Activated CD4-positive, CD25-positive, alpha-beta regulatory T cell treated with anti-CD3 and anti-CD28 coated beads, Interleukin-2, amount 50 U/mL, for 72 hours (primary cell): ENCODE data around the gene BCKDHB.

ENCODE experiments used
- DNase-seq: peaks from one replicate; pipeline ENCODE4 v3.0.0; 2021

The BCKDHB gene

GRCh38 chr6:80338201-80338836 lies 231.8 kb downstream of the BCKDHB start:
- DNase-seq, result peak; percentile 69

- no peak for DNase-seq
Measured at GRCh38 chr6:80339421-80339820, 232.9 kb downstream of the BCKDHB start.

GRCh38 chr6:80340280-80340679 lies 233.8 kb downstream of the BCKDHB start:
- DNase-seq, result no peak

- DNase-seq, result no peak
Measured at GRCh38 chr6:80340686-80341085, 234.2 kb downstream of the BCKDHB start.

GRCh38 chr6:80341330-80341729 lies 234.9 kb downstream of the BCKDHB start:
- DNase-seq, result no peak

- no peak for DNase-seq
Measured at GRCh38 chr6:80343511-80343910, 237.0 kb downstream of the BCKDHB start.

- no peak for DNase-seq
Measured at GRCh38 chr6:80347101-80347500, 240.6 kb downstream of the BCKDHB start.

- DNase-seq, result no peak
Measured at GRCh38 chr6:80348263-80348662, 241.8 kb downstream of the BCKDHB start.

GRCh38 chr6:80356000-80356399 lies 249.5 kb downstream of the BCKDHB start:
- no peak for DNase-seq

- no peak for DNase-seq
Measured at GRCh38 chr6:80356545-80356944, 250.1 kb downstream of the BCKDHB start.

GRCh38 chr6:80357081-80357480 lies 250.6 kb downstream of the BCKDHB start:
- DNase-seq, result no peak

- no peak for DNase-seq
Measured at GRCh38 chr6:80357674-80358073, 251.2 kb downstream of the BCKDHB start.

- DNase-seq, result no peak
Measured at GRCh38 chr6:80363501-80364122, 257.1 kb downstream of the BCKDHB start.

- DNase-seq, result no peak
Measured at GRCh38 chr6:80364149-80364548, 257.7 kb downstream of the BCKDHB start.

GRCh38 chr6:80366051-80366450 lies 259.6 kb downstream of the BCKDHB start:
- DNase-seq, result no peak

- no peak for DNase-seq
Measured at GRCh38 chr6:80366714-80367113, 260.2 kb downstream of the BCKDHB start.

GRCh38 chr6:80376411-80376810 lies 269.9 kb downstream of the BCKDHB start:
- DNase-seq, result no peak

- DNase-seq, result no peak
Measured at GRCh38 chr6:80380566-80380965, 274.1 kb downstream of the BCKDHB start.

GRCh38 chr6:80382811-80383210 lies 276.3 kb downstream of the BCKDHB start:
- DNase-seq, result no peak

GRCh38 chr6:80388507-80388906 lies 282.0 kb downstream of the BCKDHB start:
- no peak for DNase-seq
